B cell (primary cell): ENCODE results near the gene CPNE4. TPM values are rescaled to one million over a fixed set of nuclear protein-coding genes. Genes with fewer than 3 reads are reported as not detected.

Experiments used
- ATAC-seq: fragments of 200-7000 bp; cut with Tn5 transposase; one replicate; pipeline ENCODE4 v1.10.0; 2021; ENCODE audit warnings: low read depth, mild to moderate bottlenecking, moderate number of reproducible peaks, moderate library complexity
- CTCF ChIA-PET: fragments of 350-600 bp; sonication (Branson Sonifier 250); formaldehyde crosslinking; loops from one replicate; lab custom pipeline; 2021; ENCODE audit warnings: antibody characterized with exemption, inconsistent platforms; lab: Charles Lee
- POLR2A ChIA-PET: fragments of 350-600 bp; sonication (Branson Sonifier 250); formaldehyde crosslinking; loops from one replicate; lab custom pipeline; 2021; ENCODE audit warnings: antibody characterized with exemption; lab: Charles Lee
- DNase-seq: peaks from one replicate; pipeline ENCODE4 v3.0.0; 2013
- H2AFZ ChIP-seq: 2 replicates; pipeline ENCODE4 v1.6.1; 2012; ENCODE audit warnings: mild to moderate bottlenecking, low read depth, low read length; ENCODE audit not compliant: insufficient read depth, poor library complexity, severe bottlenecking
- H3K27ac ChIP-seq, 2 donors: 1 replicate in 1 of 2; 2 replicates in 1 of 2; pipeline ENCODE4 v1.5.1; 2012 to 2013; ENCODE audit warnings: low read length in 2 of 2, mild to moderate bottlenecking in 2 of 2, moderate library complexity in 1 of 2
- H3K27me3 ChIP-seq, 4 experiments: fragments of 200-600 bp in 1 of 4; sonication (generic) in 1 of 4; replicated peaks in 1 of 4; 1 replicate in 2 of 4; 2 replicates in 2 of 4; pipeline versions ENCODE4 v1.6.1 to v1.7.0; 2013 to 2016; ENCODE audit warnings: low read length in 3 of 4, mild to moderate bottlenecking in 2 of 4, mixed read lengths in 1 of 4, moderate library complexity in 1 of 4; ENCODE audit not compliant: insufficient read depth in 4 of 4, control insufficient read depth in 3 of 4; ENCODE audit errors: control extremely low read depth in 1 of 4
- H3K36me3 ChIP-seq, 2 experiments: replicated peaks in 1 of 2; 1 replicate in 1 of 2; 2 replicates in 1 of 2; pipeline versions ENCODE4 v1.6.1 to v1.7.1; 2013; ENCODE audit warnings: low read length in 1 of 2; ENCODE audit not compliant: insufficient read depth in 2 of 2, control insufficient read depth in 1 of 2; ENCODE audit errors: control extremely low read depth in 1 of 2, extremely low read depth in 1 of 2
- H3K4me1 ChIP-seq, 2 donors: fragments of 200-600 bp in 1 of 2; sonication (generic) in 1 of 2; 1 replicate in 1 of 2; 2 replicates in 1 of 2; pipeline versions ENCODE4 v1.5.1 to v1.6.1; 2013 to 2017; ENCODE audit warnings: low read length in 2 of 2; ENCODE audit not compliant: control insufficient read depth in 2 of 2, insufficient read depth in 2 of 2
- H3K4me2 ChIP-seq: replicated peaks from 2 replicates; pipeline ENCODE3; 2012; ENCODE audit warnings: mild to moderate bottlenecking, low read depth, low read length; ENCODE audit not compliant: poor library complexity, severe bottlenecking
- H3K4me3 ChIP-seq, 5 experiments: fragments of 200-600 bp in 1 of 5; sonication (generic) in 1 of 5; 1 replicate in 3 of 5; 2 replicates in 2 of 5; pipeline versions ENCODE4 v1.5.1 to v1.7.0; 2011 to 2016; ENCODE audit warnings: low read length in 4 of 5, mild to moderate bottlenecking in 4 of 5, low read depth in 2 of 5, control low read depth in 1 of 5, moderate library complexity in 1 of 5; ENCODE audit not compliant: insufficient read depth in 1 of 5; ENCODE audit errors: control extremely low read depth in 1 of 5, extremely low read depth in 1 of 5
- H3K79me2 ChIP-seq: fragments of 200-600 bp; sonication (generic); one replicate; pipeline ENCODE4 v1.6.0; 2016; ENCODE audit warnings: low read length; ENCODE audit not compliant: control insufficient read depth, insufficient read depth
- H3K9ac ChIP-seq: fragments of 200-600 bp; sonication (generic); 2 replicates; pipeline ENCODE4 v1.6.1; 2017; ENCODE audit warnings: mild to moderate bottlenecking, low read length, moderate library complexity
- H3K9me3 ChIP-seq, 3 donors: one replicate each; pipeline versions ENCODE4 v1.6.1 to v1.7.1; 2013; ENCODE audit warnings: low read length in 2 of 3; ENCODE audit not compliant: control insufficient read depth in 2 of 3, insufficient read depth in 1 of 3; ENCODE audit errors: control extremely low read depth in 1 of 3
- H4K20me1 ChIP-seq: 2 replicates; pipeline ENCODE4 v1.6.0; 2012; ENCODE audit warnings: mild to moderate bottlenecking, low read length; ENCODE audit not compliant: insufficient read depth, control insufficient read depth, poor library complexity, severe bottlenecking
- H3K27ac Mint-ChIP-seq: one replicate; pipeline ENCODE4 v1.8.0; 2021; ENCODE audit warnings: mixed read lengths
- H3K27me3 Mint-ChIP-seq: one replicate; pipeline ENCODE4 v1.8.0; 2021; ENCODE audit warnings: mixed read lengths
- H3K4me1 Mint-ChIP-seq: one replicate; pipeline ENCODE4 v1.8.0; 2021; ENCODE audit warnings: mixed read lengths
- H3K4me3 Mint-ChIP-seq: one replicate; pipeline ENCODE4 v1.8.0; 2021; ENCODE audit warnings: mixed read lengths
- H3K9me3 Mint-ChIP-seq: one replicate; pipeline ENCODE4 v1.8.0; 2022; ENCODE audit warnings: mixed read lengths; ENCODE audit not compliant: insufficient read depth
- CTCF ChIP-seq: fragments of 200-600 bp; IDR thresholded peaks from one replicate; pipeline ENCODE4 v1.8.0; 2022; ENCODE audit warnings: antibody characterized with exemption, mild to moderate bottlenecking
- EZH2 ChIP-seq: IDR thresholded peaks from 2 replicates; pipeline ENCODE4 v1.6.1; 2012; ENCODE audit warnings: borderline replicate concordance, low read depth, mild to moderate bottlenecking, moderate library complexity, low read length; ENCODE audit not compliant: insufficient read depth, poor library complexity, severe bottlenecking
- WGBS: methylation state at CpG from one replicate; pipeline ENCODE4 v1.1.5; 2013; ENCODE audit warnings: missing lambda C conversion rate; ENCODE audit not compliant: insufficient coverage; 5-methylcytosine and 5-hydroxymethylcytosine counted together
- intact Hi-C: fragments of 100-400 bp; cut with micrococcal nuclease; formaldehyde crosslinking; loops from one replicate; pipeline ENCODE4 v1.10.0; 2022
- polyA plus RNA-seq: library from polyadenylated mRNA; depleted of rRNA; stranded (reverse); fragments of >200 nt; gene quantifications from 2 replicates; pipeline ENCODE4 v1.2.3, GENCODE V29; 2012
- total RNA-seq, 2 donors: library from RNA; stranded (reverse); fragments of 120-200 nt in 1 of 2; gene quantifications; 1 replicate in 1 of 2; 2 replicates in 1 of 2; pipeline versions ENCODE4 v1.2.3 to v1.2.4, GENCODE V29; 2013 to 2022

The CPNE4 gene
- total and polyA plus RNA-seq, 2 donors (not counting 1 experiment from before 2014, with no cell fraction given), result not detected

GRCh38 chr3:131494706-131495105, 540.1 kb downstream of the CPNE4 start:
- H3K36me3 ChIP-seq, result peaks cover 0 to 68% of the 10 kb centered on the region in 2 experiments
- ChIA-PET CTCF (no interaction called here), POLR2A (no interaction called here)
- no CpG with 5 or more reads among the region's 1 CpG for WGBS
- DNase-seq (no peak), ATAC-seq (no peak)
- Mint-ChIP-seq H3K4me1 (no peaks in the 10 kb centered on the region), H3K9me3 (no peaks in the 10 kb centered on the region), H3K27ac (no peak overlapping the region), H3K4me3 (no peak overlapping the region), H3K27me3 (no peaks in the 10 kb centered on the region)
- H3K27ac ChIP-seq, result no peak overlapping the region
- no peak for TF ChIP-seq CTCF
- TF ChIP-seq EZH2, result no peak
- H3K79me2 ChIP-seq, result peaks cover 9% of the 10 kb centered on the region
- no peaks in the 10 kb centered on the region for H3K4me1 ChIP-seq
- H2AFZ ChIP-seq, result no peak overlapping the region
- no peak overlapping the region for H3K4me3 ChIP-seq
- no peak overlapping the region for H3K9ac ChIP-seq
- H3K27me3 ChIP-seq, result no peaks in the 10 kb centered on the region
- H3K4me2 ChIP-seq, result no peak overlapping the region
- intact Hi-C loops, result no loop called here
- peaks cover 10% of the 10 kb centered on the region for H4K20me1 ChIP-seq
- no peaks in the 10 kb centered on the region for H3K9me3 ChIP-seq

GRCh38 chr3:131491775-131492174, 543.0 kb downstream of the CPNE4 start:
- intact Hi-C loops, result no loop called here
- Mint-ChIP-seq H3K27me3 (no peaks in the 10 kb centered on the region), H3K4me1 (no peaks in the 10 kb centered on the region), H3K4me3 (no peak overlapping the region), H3K27ac (no peak overlapping the region), H3K9me3 (no peaks in the 10 kb centered on the region)
- H3K79me2 ChIP-seq, result peaks cover 8% of the 10 kb centered on the region
- H3K4me2 ChIP-seq, result no peak overlapping the region
- H3K9me3 ChIP-seq, result no peaks in the 10 kb centered on the region
- H4K20me1 ChIP-seq, result peaks cover 8% of the 10 kb centered on the region
- H3K27ac ChIP-seq, result no peak overlapping the region
- TF ChIP-seq CTCF (no peak), EZH2 (no peak)
- no peaks in the 10 kb centered on the region for H3K4me1 ChIP-seq
- H3K27me3 ChIP-seq, result no peaks in the 10 kb centered on the region
- H3K9ac ChIP-seq, result no peak overlapping the region
- 100% methylated on average over 2 of the region's 2 CpGs for WGBS
- ChIA-PET POLR2A (no interaction called here), CTCF (no interaction called here)
- peaks cover 0 to 51% of the 10 kb centered on the region in 2 experiments for H3K36me3 ChIP-seq
- no peak overlapping the region for H2AFZ ChIP-seq
- no peak overlapping the region for H3K4me3 ChIP-seq
- ATAC-seq (no peak), DNase-seq (no peak)
